Naive thymus-derived CD4-positive, alpha-beta T cell (primary cell): ENCODE measurements around the gene KLF16. TPM values are rescaled to one million over a fixed set of nuclear protein-coding genes. Genes with fewer than 3 reads are reported as not detected.

Source experiments
- ATAC-seq: fragments of 150-1000 bp; cut with Tn5 transposase; 2 replicates; pipeline ENCODE4 v1.10.0; 2021; ENCODE audit warnings: mild to moderate bottlenecking, moderate library complexity
- CTCF ChIA-PET: fragments of 350-600 bp; sonication (Branson Sonifier 250); formaldehyde crosslinking; loops from one replicate; lab custom pipeline; 2021; ENCODE audit warnings: antibody characterized with exemption; lab: Charles Lee
- POLR2A ChIA-PET: fragments of 350-600 bp; sonication (Branson Sonifier 250); formaldehyde crosslinking; loops from one replicate; lab custom pipeline; 2021; ENCODE audit warnings: antibody characterized with exemption, inconsistent platforms; lab: Charles Lee
- DNase-seq, 9 donors: peaks; one replicate each; pipeline versions ENCODE4 v3.0.0 to v3.0.0-alpha.2; 2020 to 2022; ENCODE audit warnings: mixed read lengths in 1 of 9
- H3K27ac ChIP-seq: one replicate; pipeline ENCODE4 v1.7.0; 2013; ENCODE audit warnings: mild to moderate bottlenecking, low read depth, low read length, moderate library complexity
- H3K27me3 ChIP-seq, 2 donors: one replicate each; pipeline ENCODE4 v1.7.0; 2013; ENCODE audit warnings: low read length in 2 of 2, mild to moderate bottlenecking in 2 of 2, moderate library complexity in 2 of 2; ENCODE audit not compliant: control insufficient read depth in 2 of 2, insufficient read depth in 2 of 2
- H3K36me3 ChIP-seq, 3 experiments: 1 replicate in 2 of 3; 2 replicates in 1 of 3; pipeline ENCODE4 v1.7.0; 2013; ENCODE audit warnings: low read length in 3 of 3, mild to moderate bottlenecking in 3 of 3, moderate library complexity in 1 of 3; ENCODE audit not compliant: insufficient read depth in 3 of 3, control insufficient read depth in 2 of 3
- H3K4me1 ChIP-seq, 2 donors: one replicate each; pipeline ENCODE4 v1.7.0; 2013; ENCODE audit warnings: low read length in 2 of 2, mild to moderate bottlenecking in 2 of 2, moderate library complexity in 1 of 2; ENCODE audit not compliant: control insufficient read depth in 2 of 2, insufficient read depth in 2 of 2
- H3K4me3 ChIP-seq: 2 replicates; pipeline ENCODE4 v1.7.0; 2013; ENCODE audit warnings: mild to moderate bottlenecking, low read length
- H3K9me3 ChIP-seq, 3 experiments: 1 replicate in 2 of 3; 2 replicates in 1 of 3; pipeline ENCODE4 v1.7.0; 2013; ENCODE audit warnings: low read length in 3 of 3; ENCODE audit not compliant: control insufficient read depth in 2 of 3
- H3K27ac Mint-ChIP-seq, 9 donors: one replicate each; pipeline ENCODE4 v1.8.0; 2020 to 2022; ENCODE audit warnings: mixed read lengths in 9 of 9, mild to moderate bottlenecking in 8 of 9, moderate library complexity in 5 of 9, inconsistent platforms in 2 of 9
- H3K27me3 Mint-ChIP-seq, 5 donors: one replicate each; pipeline ENCODE4 v1.8.0; 2021 to 2022; ENCODE audit warnings: mixed read lengths in 5 of 5, mild to moderate bottlenecking in 1 of 5
- H3K36me3 Mint-ChIP-seq, 5 donors: one replicate each; pipeline ENCODE4 v1.8.0; 2020 to 2022; ENCODE audit warnings: mixed read lengths in 5 of 5, mild to moderate bottlenecking in 3 of 5, inconsistent platforms in 1 of 5
- H3K4me1 Mint-ChIP-seq, 7 donors: one replicate each; pipeline ENCODE4 v1.8.0; 2020 to 2022; ENCODE audit warnings: mixed read lengths in 7 of 7, mild to moderate bottlenecking in 3 of 7, inconsistent platforms in 1 of 7
- H3K4me3 Mint-ChIP-seq, 10 donors: one replicate each; pipeline ENCODE4 v1.8.0; 2020 to 2022; ENCODE audit warnings: mild to moderate bottlenecking in 10 of 10, mixed read lengths in 10 of 10, moderate library complexity in 6 of 10, inconsistent platforms in 2 of 10
- H3K9me3 Mint-ChIP-seq, 11 donors: one replicate each; pipeline ENCODE4 v1.8.0; 2020 to 2022; ENCODE audit warnings: mixed read lengths in 11 of 11, mild to moderate bottlenecking in 4 of 11, inconsistent platforms in 1 of 11, moderate library complexity in 1 of 11
- intact Hi-C, 2 donors: fragments of 100-400 bp; cut with micrococcal nuclease; formaldehyde crosslinking; loops; one replicate each; pipeline ENCODE4 v1.15.1; 2023
- polyA plus RNA-seq, 2 donors: library from polyadenylated mRNA; unstranded; fragments of 300-500 nt; fragmentation: Illumina TruSeq; gene quantifications; one replicate each; pipeline ENCODE4 v1.2.3, GENCODE V29; 2021
- total RNA-seq, 6 experiments: library from RNA in 5 of 6; stranded (reverse) in 5 of 6; gene quantifications; 1 replicate in 5 of 6; 2 replicates in 1 of 6; pipeline ENCODE4 v1.2.3 and lab custom pipeline; 2021 to 2026

KLF16 gene
- total and polyA plus RNA-seq, 7 experiments from 2014 or later = 0.41 to 65.2 (median 20.8) TPM

- Histone ChIP-seq H3K4me1 (peaks cover 36 to 67% of the 10 kb centered on the region in 2 donors), H3K4me3 (no peak overlapping the region), H3K36me3 (peaks cover 0 to 13% (median 0%) of the 10 kb centered on the region in 3 experiments), H3K9me3 (no peaks in the 10 kb centered on the region), H3K27ac (no peak overlapping the region), H3K27me3 (no peaks in the 10 kb centered on the region)
- H3K9me3 Mint-ChIP-seq = no peaks in the 10 kb centered on the region
- ChIA-PET POLR2A (interaction anchor here (0.8 to 1.2 kb wide), 2 partner anchors 8 to 588 kb away, joined by 3 read pairs; no protein-coding TSS in a partner anchor), CTCF (interaction anchor here (1.2 to 1.5 kb wide), 2 partner anchors 54 to 79 kb away, joined by 3 read pairs; no protein-coding TSS in a partner anchor)
- no peaks in the 10 kb centered on the region for H3K27me3 Mint-ChIP-seq
- peak overlapping the region in 9 of 10 donors; percentile 17 to 82 (median 65) for H3K4me3 Mint-ChIP-seq
- H3K27ac Mint-ChIP-seq = peak overlapping the region; percentile 58 to 95 (median 91)
- peaks cover 0 to 2% (median 0%) of the 10 kb centered on the region in 5 donors for H3K36me3 Mint-ChIP-seq
- DNase-seq (peak in 1 of 9 donors; percentile 5), ATAC-seq (no peak)
- H3K4me1 Mint-ChIP-seq = peaks cover 31 to 68% (median 47%) of the 10 kb centered on the region in 7 donors
- intact Hi-C loops = loop anchor here (2.0 to 10.0 kb wide), 3 partner anchors 245 to 585 kb away; partner anchors contain the start of genes CIRBP (in 1 of the 2), MBD3 (in 1 of the 2) and UQCR11 (in 1 of the 2)
Measured at GRCh38 chr19:1849886-1850398, 13.4 kb downstream of the KLF16 start.

- Histone ChIP-seq H3K4me3 (no peak overlapping the region), H3K9me3 (no peaks in the 10 kb centered on the region), H3K27me3 (no peaks in the 10 kb centered on the region), H3K27ac (peak overlapping the region; percentile 99), H3K4me1 (peaks cover 31 to 67% of the 10 kb centered on the region in 2 donors), H3K36me3 (peaks cover 0 to 21% (median 0%) of the 10 kb centered on the region in 3 experiments)
- ChIA-PET POLR2A (interaction anchor here (0.7 to 1.4 kb wide), 4 partner anchors 9 to 587 kb away, joined by 3 to 4 read pairs (median 4); no protein-coding TSS in a partner anchor), CTCF (interaction anchor here (1.0 to 1.5 kb wide), 3 partner anchors 9 to 78 kb away, joined by 3 read pairs; no protein-coding TSS in a partner anchor)
- intact Hi-C loops = loop anchor here (2.0 to 5.0 kb wide), 2 partner anchors 244 to 257 kb away; partner anchors contain the start of genes MBD3 (in 1 of the 2) and UQCR11 (in 1 of the 2)
- peak overlapping the region in 7 of 10 donors; percentile 52 to 90 (median 74) for H3K4me3 Mint-ChIP-seq
- H3K27me3 Mint-ChIP-seq = no peaks in the 10 kb centered on the region
- peak overlapping the region; percentile 85 to 93 (median 91) for H3K27ac Mint-ChIP-seq
- H3K36me3 Mint-ChIP-seq = peaks cover 0 to 2% (median 0%) of the 10 kb centered on the region in 5 donors
- H3K9me3 Mint-ChIP-seq = no peaks in the 10 kb centered on the region
- DNase-seq = no peak
- H3K4me1 Mint-ChIP-seq = peaks cover 36 to 67% (median 47%) of the 10 kb centered on the region in 7 donors
- ATAC-seq = no peak
Measured at GRCh38 chr19:1849132-1849474, 14.3 kb downstream of the KLF16 start.

- Histone ChIP-seq H3K9me3 (no peaks in the 10 kb centered on the region), H3K36me3 (peaks cover 0 to 23% (median 0%) of the 10 kb centered on the region in 3 experiments), H3K4me1 (peaks cover 30 to 67% of the 10 kb centered on the region in 2 donors), H3K27ac (peak within 1 kb of the TSS; percentile 99), H3K4me3 (peak within 1 kb of the TSS; percentile 85), H3K27me3 (no peaks in the 10 kb centered on the region)
- intact Hi-C loops = loop anchor here (1.0 to 5.0 kb wide), 9 partner anchors 11 to 256 kb away; partner anchors contain the start of genes ATP8B3 (in 2 of the 2), UQCR11 (in 2 of the 2), ABHD17A (in 1 of the 2) and ADAT3 (in 1 of the 2)
- CTCF ChIA-PET = interaction anchor here (1.0 to 1.5 kb wide), 3 partner anchors 9 to 77 kb away, joined by 3 read pairs; no protein-coding TSS in a partner anchor
- DNase-seq (peak; percentile 96 to 100 (median 98)), ATAC-seq (peak; percentile 90)
- POLR2A ChIA-PET = interaction anchor here (0.7 to 1.4 kb wide), 3 partner anchors 10 to 22 kb away, joined by 3 to 4 read pairs (median 4); no protein-coding TSS in a partner anchor
- Mint-ChIP-seq H3K27ac (peak within 1 kb of the TSS; percentile 85 to 95 (median 93)), H3K36me3 (peaks cover 0 to 2% (median 0%) of the 10 kb centered on the region in 5 donors), H3K27me3 (no peaks in the 10 kb centered on the region), H3K4me3 (peak within 1 kb of the TSS; percentile 83 to 95 (median 91)), H3K4me1 (peaks cover 36 to 72% (median 52%) of the 10 kb centered on the region in 7 donors), H3K9me3 (no peaks in the 10 kb centered on the region)
Measured at GRCh38 chr19:1848399-1849131, 14.8 kb downstream of the KLF16 start, which contains the start of gene REXO1. Gene REXO1, minus strand, starts transcription at chr19:1848483. Its CDS starts 125 bp downstream, at chr19:1848358.

- peaks cover 24 to 63% of the 10 kb centered on the region in 2 donors for H3K4me1 ChIP-seq
Measured at GRCh38 chr19:1847684-1848398, 15.5 kb downstream of the KLF16 start.

GRCh38 chr19:1847348-1847683 lies 16.1 kb downstream of the KLF16 start:
- Mint-ChIP-seq H3K27ac (peak overlapping the region; percentile 85 to 95 (median 90)), H3K36me3 (no peaks in the 10 kb centered on the region), H3K9me3 (no peaks in the 10 kb centered on the region), H3K4me1 (peaks cover 33 to 72% (median 50%) of the 10 kb centered on the region in 7 donors), H3K4me3 (peak overlapping the region; percentile 83 to 95 (median 91)), H3K27me3 (no peaks in the 10 kb centered on the region)
- DNase-seq (no peak), ATAC-seq (no peak)
- Histone ChIP-seq H3K27me3 (no peaks in the 10 kb centered on the region), H3K4me1 (peaks cover 23 to 61% of the 10 kb centered on the region in 2 donors), H3K9me3 (no peaks in the 10 kb centered on the region), H3K27ac (peak overlapping the region; percentile 99), H3K36me3 (peaks cover 0 to 27% (median 0%) of the 10 kb centered on the region in 3 experiments), H3K4me3 (peak overlapping the region; percentile 85)
- intact Hi-C loops = loop anchor here in 1 of 2 donors (5.0 kb wide), 1 partner anchor 255 kb away; the partner anchor contains the start of gene MBD3
- CTCF ChIA-PET = interaction anchor here (0.5 to 1.5 kb wide), 2 partner anchors 21 to 860 kb away, joined by 3 to 4 read pairs; no protein-coding TSS in a partner anchor
- POLR2A ChIA-PET = interaction anchor here (0.5 to 1.5 kb wide), 3 partner anchors 9 to 29 kb away, joined by 3 to 5 read pairs (median 4); no protein-coding TSS in a partner anchor

More at GRCh38 chr19:1847684-1848398, 15.5 kb downstream of the KLF16 start:
- Mint-ChIP-seq H3K27me3 (no peaks in the 10 kb centered on the region), H3K4me1 (peaks cover 32 to 67% (median 47%) of the 10 kb centered on the region in 7 donors), H3K36me3 (no peaks in the 10 kb centered on the region), H3K4me3 (peak overlapping the region; percentile 83 to 95 (median 91)), H3K9me3 (no peaks in the 10 kb centered on the region), H3K27ac (peak overlapping the region; percentile 85 to 95 (median 93))
- H3K4me3 ChIP-seq = peak overlapping the region; percentile 85
- CTCF ChIA-PET = interaction anchor here (0.5 to 1.5 kb wide), 2 partner anchors 22 to 861 kb away, joined by 3 to 4 read pairs; no protein-coding TSS in a partner anchor
- peaks cover 0 to 27% (median 0%) of the 10 kb centered on the region in 3 experiments for H3K36me3 ChIP-seq
- H3K27me3 ChIP-seq = no peaks in the 10 kb centered on the region
- no peaks in the 10 kb centered on the region for H3K9me3 ChIP-seq
- peak in 1 of 9 donors; percentile 52 for DNase-seq
- H3K27ac ChIP-seq = peak overlapping the region; percentile 99
- intact Hi-C loops = loop anchor here (1.0 to 5.0 kb wide), 9 partner anchors 11 to 256 kb away; partner anchors contain the start of genes ATP8B3 (in 2 of the 2), UQCR11 (in 2 of the 2), ABHD17A (in 1 of the 2) and ADAT3 (in 1 of the 2)
- POLR2A ChIA-PET = interaction anchor here (1.0 to 1.5 kb wide), 2 partner anchors 8 to 12 kb away, joined by 4 to 5 read pairs; no protein-coding TSS in a partner anchor
- ATAC-seq = peak; percentile 2
